Colonic mucosa (tissue), 4 donors: Measurements from ENCODE around the gene HEATR5B. TPM values are rescaled to one million over a fixed set of nuclear protein-coding genes. Genes with fewer than 3 reads are reported as not detected.

Experiments used
- DNase-seq: peaks from one replicate; pipeline ENCODE4 v3.0.0-alpha.2; 2020
- H3K27ac ChIP-seq: fragments of 200-600 bp; one replicate; pipeline ENCODE4 v1.8.0; 2021
- H3K27me3 ChIP-seq: fragments of 200-600 bp; one replicate; pipeline ENCODE4 v1.8.0; 2021
- H3K36me3 ChIP-seq: fragments of 200-600 bp; one replicate; pipeline ENCODE4 v1.8.0; 2021
- H3K4me1 ChIP-seq: fragments of 200-600 bp; one replicate; pipeline ENCODE4 v1.8.0; 2021; ENCODE audit warnings: mild to moderate bottlenecking
- H3K4me3 ChIP-seq: fragments of 200-600 bp; one replicate; pipeline ENCODE4 v1.8.0; 2021
- H3K9ac ChIP-seq, 2 donors: one replicate each; pipeline ENCODE4 v1.7.0; 2013; ENCODE audit warnings: control low read depth in 2 of 2, low read depth in 2 of 2, low read length in 2 of 2
- H3K9me3 ChIP-seq: fragments of 200-600 bp; one replicate; pipeline ENCODE4 v1.8.0; 2021
- intact Hi-C: fragments of 100-400 bp; cut with DNase I; formaldehyde crosslinking; loops from one replicate; pipeline ENCODE4 v1.14.1; 2022
- total RNA-seq, 2 donors: library from RNA; stranded (reverse); fragmentation: NEBNext Ultra II Directional in 1 of 2; extraction: Animal tissue kit (Norgen Biotek cat#: 25700) in 1 of 2; gene quantifications; one replicate each; pipeline ENCODE4 v1.2.1, GENCODE V29; 2021
- TF ChIP-seq, protein P1 (sequence below): fragments of 200-600 bp; IDR thresholded peaks from one replicate; pipeline ENCODE4 v1.8.0; 2022; ENCODE audit warnings: antibody characterized with exemption, mild to moderate bottlenecking
- donor health status: healthy.
- donor health status: DM: no; HTN: no; CAD: no.
- donor health status: DM: no; HTN: no; CAD: no.

HEATR5B gene
- total RNA-seq, 2 donors from 2014 or later = 17.9 to 22.1 TPM

DNA sequence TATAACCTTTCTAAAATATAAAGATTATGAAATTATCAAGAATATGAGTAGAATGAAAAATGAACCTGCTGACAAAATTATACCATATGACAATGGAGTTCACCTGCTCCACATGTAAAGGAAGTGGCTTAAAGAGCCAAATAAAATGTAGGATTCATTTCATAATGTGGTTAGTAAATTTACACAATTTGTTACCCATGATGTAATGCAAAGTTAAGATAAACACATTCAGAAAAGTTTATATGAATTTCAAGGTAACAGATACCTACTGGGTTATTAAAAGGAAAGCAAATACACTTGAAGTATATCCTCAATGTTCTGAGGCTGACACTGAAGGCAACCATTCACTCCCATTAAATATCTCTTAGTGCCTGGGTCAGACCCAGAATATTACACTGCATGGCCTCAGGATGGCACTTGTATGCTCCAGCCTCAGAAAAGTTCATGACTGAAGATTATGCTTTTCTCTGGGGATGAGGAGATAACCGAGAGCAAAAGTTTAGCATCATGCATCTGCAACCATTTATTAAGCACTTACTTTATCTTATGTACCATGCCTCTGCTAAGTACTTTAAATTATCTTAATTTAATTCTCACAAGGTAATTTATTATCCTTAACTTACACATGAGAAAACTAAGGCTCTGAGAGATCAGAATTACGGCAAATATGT lies 124.0 kb downstream of the HEATR5B start:
- no peak for DNase-seq
- H3K27ac ChIP-seq = no peak overlapping the region
- intact Hi-C loops = no loop called here

DNA sequence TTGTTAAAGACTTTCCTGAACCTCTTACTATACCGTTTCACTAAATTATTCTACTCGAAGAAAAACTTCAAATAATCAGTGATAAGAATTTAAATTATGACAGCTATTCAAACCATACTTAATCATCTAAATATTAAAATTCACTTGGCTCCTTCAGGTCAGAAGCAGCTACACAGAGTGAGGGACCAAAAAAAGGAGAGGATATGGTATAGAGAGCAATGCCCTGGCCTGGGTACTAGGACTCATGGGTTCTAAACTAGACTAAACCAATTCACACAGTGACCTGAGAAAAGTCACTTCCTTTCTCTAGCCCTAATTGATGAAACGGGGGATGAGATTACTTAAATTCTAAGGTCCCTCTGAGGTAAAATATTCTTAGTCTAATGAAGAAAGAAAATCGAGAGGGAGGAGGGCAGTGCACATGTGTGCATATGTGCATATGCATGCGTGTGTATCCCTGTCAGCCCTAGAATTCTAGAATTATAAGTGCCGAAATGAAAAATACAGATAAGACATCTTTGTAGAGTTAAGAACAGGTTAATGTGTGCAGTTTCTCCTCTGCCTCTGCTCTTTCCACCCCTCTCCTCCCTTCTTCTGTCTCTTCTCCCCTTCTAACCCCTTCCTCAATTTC lies 129.1 kb downstream of the HEATR5B start:
- H3K9ac ChIP-seq = no peak overlapping the region
- H3K27me3 ChIP-seq = no peaks in the 10 kb centered on the region
- no peak overlapping the region for H3K27ac ChIP-seq
- H3K4me3 ChIP-seq = no peak overlapping the region
- no peaks in the 10 kb centered on the region for H3K9me3 ChIP-seq
- DNase-seq = no peak
- TF ChIP-seq, protein P1, sequence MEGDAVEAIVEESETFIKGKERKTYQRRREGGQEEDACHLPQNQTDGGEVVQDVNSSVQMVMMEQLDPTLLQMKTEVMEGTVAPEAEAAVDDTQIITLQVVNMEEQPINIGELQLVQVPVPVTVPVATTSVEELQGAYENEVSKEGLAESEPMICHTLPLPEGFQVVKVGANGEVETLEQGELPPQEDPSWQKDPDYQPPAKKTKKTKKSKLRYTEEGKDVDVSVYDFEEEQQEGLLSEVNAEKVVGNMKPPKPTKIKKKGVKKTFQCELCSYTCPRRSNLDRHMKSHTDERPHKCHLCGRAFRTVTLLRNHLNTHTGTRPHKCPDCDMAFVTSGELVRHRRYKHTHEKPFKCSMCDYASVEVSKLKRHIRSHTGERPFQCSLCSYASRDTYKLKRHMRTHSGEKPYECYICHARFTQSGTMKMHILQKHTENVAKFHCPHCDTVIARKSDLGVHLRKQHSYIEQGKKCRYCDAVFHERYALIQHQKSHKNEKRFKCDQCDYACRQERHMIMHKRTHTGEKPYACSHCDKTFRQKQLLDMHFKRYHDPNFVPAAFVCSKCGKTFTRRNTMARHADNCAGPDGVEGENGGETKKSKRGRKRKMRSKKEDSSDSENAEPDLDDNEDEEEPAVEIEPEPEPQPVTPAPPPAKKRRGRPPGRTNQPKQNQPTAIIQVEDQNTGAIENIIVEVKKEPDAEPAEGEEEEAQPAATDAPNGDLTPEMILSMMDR = no peak
- no peaks in the 10 kb centered on the region for H3K4me1 ChIP-seq
- no peaks in the 10 kb centered on the region for H3K36me3 ChIP-seq
- intact Hi-C loops = no loop called here

More for the DNA sequence above, 124.0 kb downstream of the HEATR5B start:
- TF ChIP-seq, protein P1 = no peak
- Histone ChIP-seq H3K4me1 (no peaks in the 10 kb centered on the region), H3K9me3 (no peaks in the 10 kb centered on the region), H3K36me3 (no peaks in the 10 kb centered on the region), H3K27me3 (no peaks in the 10 kb centered on the region), H3K4me3 (no peak overlapping the region), H3K9ac (no peak overlapping the region)

DNA sequence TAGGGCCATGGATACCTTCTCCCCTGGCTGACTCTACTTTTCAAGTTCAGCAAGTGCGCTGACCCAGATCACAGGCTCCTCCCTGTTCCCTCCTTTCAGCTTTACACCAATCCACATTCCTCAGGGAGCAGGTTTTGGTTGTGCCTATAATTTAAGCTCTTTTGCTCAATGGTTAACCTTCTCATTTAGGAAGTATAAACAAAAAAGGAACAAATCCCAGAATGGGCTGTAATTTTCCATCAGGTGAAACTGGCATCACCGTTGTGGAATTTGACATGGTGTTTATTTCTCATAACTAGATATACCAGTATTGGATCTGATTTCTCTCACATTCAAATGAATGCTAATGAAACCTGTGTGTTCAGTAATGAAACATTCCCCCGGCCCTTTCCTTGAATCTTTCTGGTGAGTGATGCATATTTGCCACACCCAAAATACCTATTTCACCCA lies 131.4 kb downstream of the HEATR5B start:
- Histone ChIP-seq H3K9me3 (no peaks in the 10 kb centered on the region), H3K36me3 (no peaks in the 10 kb centered on the region), H3K27me3 (no peaks in the 10 kb centered on the region), H3K4me1 (no peaks in the 10 kb centered on the region), H3K9ac (no peak overlapping the region), H3K4me3 (no peak overlapping the region), H3K27ac (no peak overlapping the region)
- no peak for DNase-seq
- intact Hi-C loops = no loop called here
- TF ChIP-seq, protein P1 = no peak

DNA sequence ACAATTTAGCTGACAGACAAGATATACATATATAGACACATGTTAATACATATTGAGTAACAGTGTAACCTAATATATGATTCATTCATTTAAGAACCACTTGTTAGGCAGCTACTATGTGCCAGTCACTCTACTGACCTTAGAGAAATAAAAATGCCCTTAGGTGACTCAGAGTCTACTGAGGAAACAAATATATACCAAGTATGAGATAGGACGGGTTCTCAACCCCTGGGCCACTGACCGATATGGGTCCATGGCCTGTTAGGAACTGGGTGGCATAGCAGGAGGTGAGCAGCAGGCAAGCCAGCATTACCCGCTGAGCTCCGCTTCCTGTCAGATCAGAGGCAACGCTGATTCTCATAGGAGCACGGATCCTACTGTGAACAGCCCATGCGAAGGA lies 132.6 kb downstream of the HEATR5B start:
- no peak for DNase-seq
- no peak overlapping the region for H3K9ac ChIP-seq
- intact Hi-C loops = no loop called here
- H3K36me3 ChIP-seq = no peaks in the 10 kb centered on the region
- H3K9me3 ChIP-seq = no peaks in the 10 kb centered on the region
- TF ChIP-seq, protein P1 = no peak
- H3K27ac ChIP-seq = no peak overlapping the region
- no peaks in the 10 kb centered on the region for H3K4me1 ChIP-seq
- no peaks in the 10 kb centered on the region for H3K27me3 ChIP-seq
- H3K4me3 ChIP-seq = no peak overlapping the region

DNA sequence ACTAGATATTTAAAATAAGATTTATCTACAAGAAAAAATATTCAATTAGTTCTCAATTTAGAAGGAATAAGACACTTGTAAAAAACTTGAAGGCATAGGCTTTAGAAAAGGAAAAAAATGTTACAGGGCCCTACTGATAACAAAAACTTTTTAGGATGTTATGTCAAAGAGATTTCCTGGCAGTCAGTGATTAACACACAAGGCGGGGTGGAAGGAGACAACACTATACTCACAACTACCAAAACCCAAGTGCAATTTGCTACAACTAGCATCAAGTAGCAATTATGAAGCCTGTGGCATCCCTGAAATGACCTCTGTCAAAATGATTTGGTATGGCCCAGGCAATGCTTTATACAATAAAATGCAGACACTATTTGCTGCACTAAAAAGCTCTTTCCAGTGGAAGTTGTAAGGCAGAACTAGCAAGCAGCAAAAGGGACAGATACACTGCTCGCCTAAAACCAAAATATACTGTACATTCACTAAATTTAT lies 133.1 kb downstream of the HEATR5B start:
- Histone ChIP-seq H3K4me1 (no peaks in the 10 kb centered on the region), H3K27ac (no peak overlapping the region), H3K9ac (no peak overlapping the region), H3K36me3 (no peaks in the 10 kb centered on the region), H3K27me3 (no peaks in the 10 kb centered on the region), H3K4me3 (no peak overlapping the region), H3K9me3 (no peaks in the 10 kb centered on the region)
- TF ChIP-seq, protein P1 = no peak
- intact Hi-C loops = no loop called here
- DNase-seq = no peak
